SK-N-SH treated with all-trans-retinoic acid at 6 μM for 48 hours (cell line): Measurements from ENCODE around the gene KCNMA1.

Source experiments
- ARNTL ChIP-seq: fragments of 450-650 bp; formaldehyde crosslinking; IDR thresholded peaks from 2 replicates; pipeline ENCODE4 v1.5.0; 2020; ENCODE audit warnings: low read depth, mild to moderate bottlenecking, moderate library complexity, borderline replicate concordance
- CSRNP3 ChIP-seq: fragments of 250-450 bp; sonication (Bioruptor Pico); IDR thresholded peaks from 2 replicates; pipeline ENCODE4 v1.5.1; 2021; ENCODE audit warnings: mild to moderate bottlenecking, moderate library complexity
- ISL1 ChIP-seq: fragments of 250-450 bp; sonication (Bioruptor Pico); IDR thresholded peaks from 2 replicates; pipeline ENCODE4 v2.1.2; 2022; ENCODE audit warnings: mild to moderate bottlenecking, moderate library complexity
- OSR1 ChIP-seq: fragments of 250-450 bp; sonication (Bioruptor Pico); IDR thresholded peaks from 2 replicates; pipeline ENCODE4 v1.8.0; 2022; ENCODE audit warnings: moderate library complexity, mild to moderate bottlenecking, inconsistent platforms
- RARB ChIP-seq: fragments of 250-450 bp; sonication (Bioruptor Pico); IDR thresholded peaks from 2 replicates; pipeline ENCODE4 v1.8.0; 2021; ENCODE audit warnings: mild to moderate bottlenecking, moderate library complexity
- SNAI2 ChIP-seq: fragments of 250-450 bp; sonication (Bioruptor Pico); IDR thresholded peaks from 2 replicates; pipeline ENCODE4 v1.5.0; 2020; ENCODE audit warnings: mild to moderate bottlenecking, moderate library complexity
- TCF4 ChIP-seq: fragments of 250-450 bp; sonication (Bioruptor Pico); IDR thresholded peaks from 2 replicates; pipeline ENCODE4 v1.8.0; 2021; ENCODE audit warnings: mild to moderate bottlenecking, moderate library complexity, borderline replicate concordance
- TOX ChIP-seq: fragments of 250-450 bp; sonication (Bioruptor Pico); IDR thresholded peaks from 2 replicates; pipeline ENCODE4 v1.8.0; 2021; ENCODE audit warnings: mild to moderate bottlenecking, moderate library complexity, borderline replicate concordance
- ZFP30 ChIP-seq: fragments of 450-650 bp; formaldehyde crosslinking; IDR thresholded peaks from 2 replicates; pipeline ENCODE4 v1.5.0; 2022; ENCODE audit warnings: mild to moderate bottlenecking, moderate library complexity
- ZNF565 ChIP-seq: fragments of 450-650 bp; formaldehyde crosslinking; conservative IDR thresholded peaks from 2 replicates; pipeline ENCODE4 v1.5.0; 2020; ENCODE audit warnings: low read depth, mild to moderate bottlenecking, moderate library complexity
- ZNF8 ChIP-seq: fragments of 450-650 bp; formaldehyde crosslinking; IDR thresholded peaks from 2 replicates; pipeline ENCODE4 v1.5.0; 2020; ENCODE audit warnings: mild to moderate bottlenecking, moderate library complexity
- TF ChIP-seq, protein P1 (sequence below): fragments of 250-450 bp; sonication (Bioruptor Pico); IDR thresholded peaks from 2 replicates; pipeline ENCODE4 v1.8.0; 2021; ENCODE audit warnings: low read depth, mild to moderate bottlenecking, moderate library complexity, borderline replicate concordance
- TF ChIP-seq, protein P2 (sequence below): fragments of 250-450 bp; sonication (Bioruptor Pico); IDR thresholded peaks from 2 replicates; pipeline ENCODE4 v1.8.0; 2020; ENCODE audit warnings: mild to moderate bottlenecking, moderate library complexity, borderline replicate concordance
- TF ChIP-seq, protein P3 (sequence below): fragments of 250-450 bp; sonication (Bioruptor Pico); IDR thresholded peaks from 2 replicates; pipeline ENCODE4 v1.5.1; 2020; ENCODE audit warnings: low read depth, mild to moderate bottlenecking, moderate library complexity

- TF ChIP-seq TCF4 (CRISPR knock-in tag) (no peak), TOX (CRISPR knock-in tag) (no peak), CSRNP3 (CRISPR knock-in tag) (no peak), OSR1 (CRISPR knock-in tag) (no peak), ISL1 (no peak), ZNF565 (CRISPR knock-in tag) (no peak), ZNF8 (CRISPR knock-in tag) (no peak), RARB (CRISPR knock-in tag) (no peak), ZFP30 (CRISPR knock-in tag) (no peak), ARNTL (no peak), SNAI2 (no peak)
- TF ChIP-seq, protein P1, sequence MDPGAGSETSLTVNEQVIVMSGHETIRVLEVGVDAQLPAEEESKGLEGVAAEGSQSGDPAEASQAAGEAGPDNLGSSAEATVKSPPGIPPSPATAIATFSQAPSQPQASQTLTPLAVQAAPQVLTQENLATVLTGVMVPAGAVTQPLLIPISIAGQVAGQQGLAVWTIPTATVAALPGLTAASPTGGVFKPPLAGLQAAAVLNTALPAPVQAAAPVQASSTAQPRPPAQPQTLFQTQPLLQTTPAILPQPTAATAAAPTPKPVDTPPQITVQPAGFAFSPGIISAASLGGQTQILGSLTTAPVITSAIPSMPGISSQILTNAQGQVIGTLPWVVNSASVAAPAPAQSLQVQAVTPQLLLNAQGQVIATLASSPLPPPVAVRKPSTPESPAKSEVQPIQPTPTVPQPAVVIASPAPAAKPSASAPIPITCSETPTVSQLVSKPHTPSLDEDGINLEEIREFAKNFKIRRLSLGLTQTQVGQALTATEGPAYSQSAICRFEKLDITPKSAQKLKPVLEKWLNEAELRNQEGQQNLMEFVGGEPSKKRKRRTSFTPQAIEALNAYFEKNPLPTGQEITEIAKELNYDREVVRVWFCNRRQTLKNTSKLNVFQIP (CRISPR knock-in tag): no peak
- TF ChIP-seq, protein P2, sequence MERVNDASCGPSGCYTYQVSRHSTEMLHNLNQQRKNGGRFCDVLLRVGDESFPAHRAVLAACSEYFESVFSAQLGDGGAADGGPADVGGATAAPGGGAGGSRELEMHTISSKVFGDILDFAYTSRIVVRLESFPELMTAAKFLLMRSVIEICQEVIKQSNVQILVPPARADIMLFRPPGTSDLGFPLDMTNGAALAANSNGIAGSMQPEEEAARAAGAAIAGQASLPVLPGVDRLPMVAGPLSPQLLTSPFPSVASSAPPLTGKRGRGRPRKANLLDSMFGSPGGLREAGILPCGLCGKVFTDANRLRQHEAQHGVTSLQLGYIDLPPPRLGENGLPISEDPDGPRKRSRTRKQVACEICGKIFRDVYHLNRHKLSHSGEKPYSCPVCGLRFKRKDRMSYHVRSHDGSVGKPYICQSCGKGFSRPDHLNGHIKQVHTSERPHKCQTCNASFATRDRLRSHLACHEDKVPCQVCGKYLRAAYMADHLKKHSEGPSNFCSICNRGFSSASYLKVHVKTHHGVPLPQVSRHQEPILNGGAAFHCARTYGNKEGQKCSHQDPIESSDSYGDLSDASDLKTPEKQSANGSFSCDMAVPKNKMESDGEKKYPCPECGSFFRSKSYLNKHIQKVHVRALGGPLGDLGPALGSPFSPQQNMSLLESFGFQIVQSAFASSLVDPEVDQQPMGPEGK: no peak
- TF ChIP-seq, protein P3, sequence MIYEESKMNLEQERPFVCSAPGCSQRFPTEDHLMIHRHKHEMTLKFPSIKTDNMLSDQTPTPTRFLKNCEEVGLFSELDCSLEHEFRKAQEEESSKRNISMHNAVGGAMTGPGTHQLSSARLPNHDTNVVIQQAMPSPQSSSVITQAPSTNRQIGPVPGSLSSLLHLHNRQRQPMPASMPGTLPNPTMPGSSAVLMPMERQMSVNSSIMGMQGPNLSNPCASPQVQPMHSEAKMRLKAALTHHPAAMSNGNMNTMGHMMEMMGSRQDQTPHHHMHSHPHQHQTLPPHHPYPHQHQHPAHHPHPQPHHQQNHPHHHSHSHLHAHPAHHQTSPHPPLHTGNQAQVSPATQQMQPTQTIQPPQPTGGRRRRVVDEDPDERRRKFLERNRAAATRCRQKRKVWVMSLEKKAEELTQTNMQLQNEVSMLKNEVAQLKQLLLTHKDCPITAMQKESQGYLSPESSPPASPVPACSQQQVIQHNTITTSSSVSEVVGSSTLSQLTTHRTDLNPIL (CRISPR knock-in tag): no peak
Measured at GRCh38 chr10:77309509-77309908, 328.1 kb downstream of the KCNMA1 start.
